Measurements from ENCODE around the gene RAD50. TPM values are rescaled to one million over a fixed set of nuclear protein-coding genes. Genes with fewer than 3 reads are reported as not detected.

RAD50 gene
- polyA plus RNA-seq, 1 donor (not counting 4 experiments of a cell fraction or from before 2014, with no cell fraction given), result 26.3 TPM

DNA sequence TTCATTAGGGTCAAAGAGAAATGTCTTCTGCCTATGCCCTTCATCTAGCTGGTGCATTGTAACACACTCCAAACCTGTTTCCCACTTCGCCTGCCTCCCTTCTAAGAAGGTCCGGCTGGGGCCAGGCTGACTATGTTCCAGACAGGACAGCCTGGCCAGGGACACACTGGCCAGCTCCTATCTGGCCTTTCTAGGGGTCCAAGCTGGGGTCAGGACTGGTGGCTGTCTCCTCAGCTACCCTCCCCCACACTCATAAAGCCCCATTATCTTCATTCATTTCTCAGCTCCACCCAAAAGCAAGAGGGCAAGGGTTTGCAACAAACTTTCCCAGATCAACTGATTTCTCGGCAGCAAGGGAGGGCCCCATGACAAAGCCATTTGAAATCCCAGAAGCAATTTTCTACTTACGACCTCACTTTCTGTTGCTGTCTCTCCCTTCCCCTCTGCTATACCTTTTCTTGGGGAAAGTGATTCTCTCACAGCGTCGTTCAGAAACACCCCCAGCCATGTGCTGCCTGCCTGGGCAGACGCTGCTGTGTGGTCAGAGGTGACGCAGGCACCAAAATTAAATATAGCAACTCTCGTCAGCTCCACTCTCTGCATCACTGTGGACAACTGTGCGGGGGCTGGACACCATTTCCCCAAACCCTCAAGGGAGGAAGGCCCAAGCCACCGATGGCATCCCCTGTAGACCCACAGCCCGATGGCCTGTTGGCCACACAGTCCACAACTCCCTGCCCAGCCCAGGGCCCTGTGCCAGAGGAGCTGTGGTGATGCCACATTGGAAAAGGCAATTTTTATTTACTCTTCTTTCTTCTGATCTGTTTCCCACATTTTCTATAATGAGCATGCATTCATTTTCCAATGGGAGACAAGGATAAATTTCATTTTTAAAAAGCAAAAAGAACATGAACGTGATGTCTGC, 107.3 kb downstream of the RAD50 start:
- H3K36me3 ChIP-seq (ENCODE audit: control insufficient read depth in 2 of 2, extremely low read depth in 1 of 2, insufficient read depth in 2 of 2, low read length in 2 of 2), result no peaks in the 10 kb centered on the region
- no peaks in the 10 kb centered on the region for H4K20me1 ChIP-seq (ENCODE audit: control insufficient read depth, extremely low read depth, insufficient read depth, low read length)
- no peaks in the 10 kb centered on the region for H3K4me1 ChIP-seq (ENCODE audit: control insufficient read depth, extremely low read depth, insufficient read depth, low read length)
- no peak overlapping the region for H2AFZ ChIP-seq (ENCODE audit: control insufficient read depth, low read length)
- no peak overlapping the region for H3K27ac ChIP-seq (ENCODE audit: control insufficient read depth, insufficient read depth, low read length)
- no peaks in the 10 kb centered on the region for H3K27me3 ChIP-seq (ENCODE audit: control insufficient read depth, extremely low read depth, insufficient read depth, low read length)
- no peaks in the 10 kb centered on the region for H3K79me2 ChIP-seq (ENCODE audit: control insufficient read depth, insufficient read depth, low read length)
- TF ChIP-seq, protein P1, sequence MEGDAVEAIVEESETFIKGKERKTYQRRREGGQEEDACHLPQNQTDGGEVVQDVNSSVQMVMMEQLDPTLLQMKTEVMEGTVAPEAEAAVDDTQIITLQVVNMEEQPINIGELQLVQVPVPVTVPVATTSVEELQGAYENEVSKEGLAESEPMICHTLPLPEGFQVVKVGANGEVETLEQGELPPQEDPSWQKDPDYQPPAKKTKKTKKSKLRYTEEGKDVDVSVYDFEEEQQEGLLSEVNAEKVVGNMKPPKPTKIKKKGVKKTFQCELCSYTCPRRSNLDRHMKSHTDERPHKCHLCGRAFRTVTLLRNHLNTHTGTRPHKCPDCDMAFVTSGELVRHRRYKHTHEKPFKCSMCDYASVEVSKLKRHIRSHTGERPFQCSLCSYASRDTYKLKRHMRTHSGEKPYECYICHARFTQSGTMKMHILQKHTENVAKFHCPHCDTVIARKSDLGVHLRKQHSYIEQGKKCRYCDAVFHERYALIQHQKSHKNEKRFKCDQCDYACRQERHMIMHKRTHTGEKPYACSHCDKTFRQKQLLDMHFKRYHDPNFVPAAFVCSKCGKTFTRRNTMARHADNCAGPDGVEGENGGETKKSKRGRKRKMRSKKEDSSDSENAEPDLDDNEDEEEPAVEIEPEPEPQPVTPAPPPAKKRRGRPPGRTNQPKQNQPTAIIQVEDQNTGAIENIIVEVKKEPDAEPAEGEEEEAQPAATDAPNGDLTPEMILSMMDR (optimal IDR thresholded peaks at IDR 0.05 in 1 of 3, IDR thresholded peaks at IDR 0.05 in 1 of 3, conservative IDR thresholded peaks at IDR 0.05 in 1 of 3; ENCODE audit: extremely low read depth in 1 of 3, insufficient read depth in 2 of 3, low read length in 3 of 3), result no peak
- TF ChIP-seq EZH2 (IDR thresholded peaks at IDR 0.05; ENCODE audit: low read length), result no peak
- no peak overlapping the region for H3K9ac ChIP-seq (ENCODE audit: control insufficient read depth, extremely low read depth, insufficient read depth, low read length)
- H3K9me3 ChIP-seq (ENCODE audit: control insufficient read depth, low read depth, low read length), result no peaks in the 10 kb centered on the region
- no peak for DNase-seq (ENCODE audit: low read depth, low spot score)
- FAIRE-seq, result no peak
- H3K4me2 ChIP-seq (ENCODE audit: control insufficient read depth, extremely low read depth, insufficient read depth, low read depth, low read length), result no peak overlapping the region
- no peaks in the 10 kb centered on the region for H3K9me1 ChIP-seq (ENCODE audit: control insufficient read depth, extremely low read depth, insufficient read depth, low read length)
- dilution Hi-C loops (cut with MboI; ENCODE audit: extremely low pct_ligation_motif_present, low sequenced_read_pairs), result no loop called here
- no peak overlapping the region for H3K4me3 ChIP-seq (ENCODE audit: control insufficient read depth in 2 of 3, extremely low read depth in 1 of 3, insufficient read depth in 2 of 3, low read depth in 1 of 3, low read length in 3 of 3)

DNA sequence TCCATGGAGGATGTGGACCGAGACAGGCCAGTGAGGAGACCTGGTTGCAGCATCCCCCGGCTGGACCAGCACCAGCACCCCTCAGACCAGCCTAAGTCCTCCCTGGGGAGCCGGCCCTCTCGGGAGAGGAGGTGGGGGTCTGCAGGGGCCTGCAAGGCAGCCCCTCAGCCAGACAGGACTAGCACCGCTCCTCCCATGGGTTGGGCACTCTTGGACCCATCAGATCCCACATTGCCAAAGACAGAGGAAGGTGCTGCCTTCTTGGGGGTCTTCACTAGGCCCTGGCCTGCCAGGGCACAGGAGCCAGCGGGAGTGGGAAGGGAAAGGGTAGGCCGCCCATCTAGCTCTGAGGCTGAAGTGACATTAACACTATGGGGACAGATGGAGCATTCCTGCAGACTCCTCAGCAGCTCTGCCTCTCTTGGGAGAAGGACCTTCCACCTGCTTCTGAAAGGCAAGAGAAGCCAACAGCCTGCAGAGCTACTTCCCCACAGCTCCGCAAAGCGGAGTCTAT, 108.0 kb downstream of the RAD50 start:
- dilution Hi-C loops (cut with MboI; ENCODE audit: extremely low pct_ligation_motif_present, low sequenced_read_pairs), result no loop called here

More for the DNA sequence above, 108.0 kb downstream of the RAD50 start:
- H4K20me1 ChIP-seq (ENCODE audit: control insufficient read depth, extremely low read depth, insufficient read depth, low read length), result no peaks in the 10 kb centered on the region
- no peak overlapping the region for H2AFZ ChIP-seq (ENCODE audit: control insufficient read depth, low read length)
- FAIRE-seq (no peak), DNase-seq (ENCODE audit: low read depth, low spot score) (no peak)
- no peaks in the 10 kb centered on the region for H3K36me3 ChIP-seq (ENCODE audit: control insufficient read depth in 2 of 2, extremely low read depth in 1 of 2, insufficient read depth in 2 of 2, low read length in 2 of 2)
- H3K79me2 ChIP-seq (ENCODE audit: control insufficient read depth, insufficient read depth, low read length), result no peaks in the 10 kb centered on the region
- TF ChIP-seq, protein P1 (optimal IDR thresholded peaks at IDR 0.05 in 1 of 3, IDR thresholded peaks at IDR 0.05 in 1 of 3, conservative IDR thresholded peaks at IDR 0.05 in 1 of 3; ENCODE audit: extremely low read depth in 1 of 3, insufficient read depth in 2 of 3, low read length in 3 of 3), result no peak
- no peak for TF ChIP-seq EZH2 (IDR thresholded peaks at IDR 0.05; ENCODE audit: low read length)
- no peak overlapping the region for H3K9ac ChIP-seq (ENCODE audit: control insufficient read depth, extremely low read depth, insufficient read depth, low read length)
- H3K4me1 ChIP-seq (ENCODE audit: control insufficient read depth, extremely low read depth, insufficient read depth, low read length), result no peaks in the 10 kb centered on the region
- no peak overlapping the region for H3K27ac ChIP-seq (ENCODE audit: control insufficient read depth, insufficient read depth, low read length)
- no peak overlapping the region for H3K4me2 ChIP-seq (ENCODE audit: control insufficient read depth, extremely low read depth, insufficient read depth, low read depth, low read length)
- H3K27me3 ChIP-seq (ENCODE audit: control insufficient read depth, extremely low read depth, insufficient read depth, low read length), result no peaks in the 10 kb centered on the region
- H3K4me3 ChIP-seq (ENCODE audit: control insufficient read depth in 2 of 3, extremely low read depth in 1 of 3, insufficient read depth in 2 of 3, low read depth in 1 of 3, low read length in 3 of 3), result no peak overlapping the region
- H3K9me3 ChIP-seq (ENCODE audit: control insufficient read depth, low read depth, low read length), result no peaks in the 10 kb centered on the region
- no peaks in the 10 kb centered on the region for H3K9me1 ChIP-seq (ENCODE audit: control insufficient read depth, extremely low read depth, insufficient read depth, low read length)

Measured in keratinocyte (primary cell).